Hematopoietic multipotent progenitor cell treated with erythropoietin and hydrocortisone succinate and interleukin-3 and kit ligand, for 4 days (in vitro differentiated cells): ENCODE results near the gene OCA2.

Source experiments
- DNase-seq: peaks from one replicate; pipeline ENCODE4 v3.0.0-alpha.2; 2015

OCA2 gene

GRCh38 chr15:27933562-27933961, 165.6 kb downstream of the OCA2 start:
- no peak for DNase-seq

GRCh38 chr15:27932600-27932999, 166.5 kb downstream of the OCA2 start:
- no peak for DNase-seq

GRCh38 chr15:27928386-27928785, 170.7 kb downstream of the OCA2 start:
- DNase-seq: no peak

GRCh38 chr15:27912283-27912682, 186.8 kb downstream of the OCA2 start:
- no peak for DNase-seq

GRCh38 chr15:27906802-27907201, 192.3 kb downstream of the OCA2 start:
- DNase-seq: peak; percentile 1

- no peak for DNase-seq
Observed at GRCh38 chr15:27903405-27903804, 195.7 kb downstream of the OCA2 start.

- DNase-seq: no peak
Observed at GRCh38 chr15:27902680-27903385, 196.3 kb downstream of the OCA2 start.

GRCh38 chr15:27899583-27900285, 199.4 kb downstream of the OCA2 start:
- no peak for DNase-seq

GRCh38 chr15:27897481-27897880, 201.6 kb downstream of the OCA2 start:
- no peak for DNase-seq

GRCh38 chr15:27894645-27895044, 204.5 kb downstream of the OCA2 start:
- DNase-seq: no peak

GRCh38 chr15:27889258-27889657, 209.9 kb downstream of the OCA2 start:
- no peak for DNase-seq

GRCh38 chr15:27885201-27885600, 213.9 kb downstream of the OCA2 start:
- DNase-seq: no peak

GRCh38 chr15:27884726-27885125, 214.4 kb downstream of the OCA2 start:
- no peak for DNase-seq

- no peak for DNase-seq
Observed at GRCh38 chr15:27878841-27879240, 220.3 kb downstream of the OCA2 start.

GRCh38 chr15:27873828-27874227, 225.3 kb downstream of the OCA2 start:
- DNase-seq: no peak

- DNase-seq: no peak
Observed at GRCh38 chr15:27873039-27873438, 226.1 kb downstream of the OCA2 start.

GRCh38 chr15:27872355-27872754, 226.8 kb downstream of the OCA2 start:
- DNase-seq: no peak

- no peak for DNase-seq
Observed at GRCh38 chr15:27871902-27872260, 227.2 kb downstream of the OCA2 start.

- no peak for DNase-seq
Observed at GRCh38 chr15:27871078-27871901, 227.8 kb downstream of the OCA2 start.

- no peak for DNase-seq
Observed at GRCh38 chr15:27870320-27870719, 228.8 kb downstream of the OCA2 start.

GRCh38 chr15:27869697-27870281, 229.3 kb downstream of the OCA2 start:
- DNase-seq: no peak

- no peak for DNase-seq
Observed at GRCh38 chr15:27868828-27869404, 230.2 kb downstream of the OCA2 start.

GRCh38 chr15:27867861-27868260, 231.3 kb downstream of the OCA2 start:
- DNase-seq: no peak
